ENCODE results near the gene HMGCS1. TPM values are rescaled to one million over a fixed set of nuclear protein-coding genes. Genes with fewer than 3 reads are reported as not detected.

HMGCS1 gene
- total and polyA plus RNA-seq, 2 experiments from 2014 or later = 6.2 to 10.4 TPM

DNA sequence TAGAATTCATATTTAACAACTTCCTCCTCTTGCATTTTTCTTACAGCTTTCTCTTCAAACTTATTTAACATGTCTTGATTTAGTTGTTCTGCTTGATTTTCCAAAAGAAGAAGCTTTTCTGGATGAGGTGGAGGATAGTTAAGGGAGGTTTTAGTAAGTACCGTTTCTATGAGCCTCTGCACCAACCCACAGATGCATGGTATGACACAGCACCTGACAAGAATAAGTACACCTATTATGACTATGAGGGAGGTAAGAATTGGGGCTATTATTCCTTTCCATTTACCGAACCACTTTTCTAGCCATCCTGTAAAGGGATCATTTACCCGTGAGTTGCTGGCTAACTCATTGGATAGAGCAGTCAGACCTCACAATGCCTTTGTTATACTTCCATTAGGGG is 2.5 kb upstream of the HMGCS1 start:
- Histone ChIP-seq H3K36me3 (ENCODE audit: low read depth) (no peaks in the 10 kb centered on the region), H3K9ac (no peak overlapping the region), H3K4me3 (no peak overlapping the region), H4K20me1 (ENCODE audit: insufficient read depth) (no peaks in the 10 kb centered on the region), H3K79me2 (ENCODE audit: insufficient read depth) (peaks cover 24% of the 10 kb centered on the region), H2AFZ (no peak overlapping the region), H3K9me2 (ENCODE audit: insufficient read depth) (no peaks in the 10 kb centered on the region), H3F3A (ENCODE audit: insufficient read depth) (peaks cover 6% of the 10 kb centered on the region; the same call in 1 of the 2 replicates), H3K27ac (no peak overlapping the region), H3K4me2 (ENCODE audit: unreplicated experiment) (no peak overlapping the region), H3K9me3 (ENCODE audit: low read depth) (no peaks in the 10 kb centered on the region), H3K4me1 (ENCODE audit: insufficient read depth) (peaks cover 13% of the 10 kb centered on the region; the same call in 1 of the 2 replicates), H3K27me3 (replicated peaks; ENCODE audit: insufficient read depth) (no peaks in the 10 kb centered on the region)
- TF ChIP-seq EZH2 (IDR thresholded peaks at IDR 0.05; ENCODE audit: insufficient read depth, poor library complexity, severe bottlenecking) (no peak), EZH2phosphoT487 (IDR thresholded peaks at IDR 0.05; ENCODE audit: insufficient read depth, low read depth) (no peak)
- in situ Hi-C loops (cut with MboI) = no loop called here
- 93 to 95% methylated on average over 3 of the region's 3 CpGs for WGBS, 2 experiments (ENCODE audit: low coverage in 1 of 2, low lambda C conversion rate in 2 of 2, missing lambda C conversion rate in 2 of 2)
- no peak for DNase-seq

DNA sequence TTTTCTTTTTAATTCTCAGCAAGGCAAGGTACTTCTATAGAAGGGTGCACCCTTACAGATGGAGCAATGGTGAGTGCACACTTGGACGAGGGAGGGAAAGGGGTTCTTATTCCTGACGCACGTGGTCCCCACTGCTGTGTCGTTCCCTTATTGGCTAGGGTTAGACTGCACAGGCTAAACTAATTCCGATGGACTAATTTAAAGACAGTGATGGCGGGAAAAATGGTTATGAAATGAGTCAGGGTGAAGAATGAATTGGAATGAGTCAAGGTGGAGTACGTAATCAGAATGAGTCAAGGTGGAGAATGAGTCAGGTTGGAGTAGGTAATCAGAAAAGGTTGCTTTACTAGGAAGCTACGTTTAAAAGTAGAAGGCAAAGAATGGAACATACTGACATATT is 2.1 kb upstream of the HMGCS1 start:
- TF ChIP-seq EZH2phosphoT487 (IDR thresholded peaks at IDR 0.05; ENCODE audit: insufficient read depth, low read depth) (no peak), EZH2 (IDR thresholded peaks at IDR 0.05; ENCODE audit: insufficient read depth, poor library complexity, severe bottlenecking) (no peak)
- Histone ChIP-seq H3K27me3 (replicated peaks; ENCODE audit: insufficient read depth) (no peaks in the 10 kb centered on the region), H3K4me1 (ENCODE audit: insufficient read depth) (peaks cover 13% of the 10 kb centered on the region; the same call in 1 of the 2 replicates), H3K36me3 (ENCODE audit: low read depth) (no peaks in the 10 kb centered on the region), H3K79me2 (ENCODE audit: insufficient read depth) (peaks cover 28% of the 10 kb centered on the region), H3K9ac (no peak overlapping the region), H4K20me1 (ENCODE audit: insufficient read depth) (no peaks in the 10 kb centered on the region), H3F3A (ENCODE audit: insufficient read depth) (peaks cover 6% of the 10 kb centered on the region; the same call in 1 of the 2 replicates), H3K4me2 (ENCODE audit: unreplicated experiment) (no peak overlapping the region), H2AFZ (no peak overlapping the region), H3K4me3 (no peak overlapping the region), H3K9me2 (ENCODE audit: insufficient read depth) (no peaks in the 10 kb centered on the region), H3K9me3 (ENCODE audit: low read depth) (no peaks in the 10 kb centered on the region), H3K27ac (no peak overlapping the region)
- 79 to 81% methylated on average over 8 of the region's 8 CpGs for WGBS, 2 experiments (ENCODE audit: low coverage in 1 of 2, low lambda C conversion rate in 2 of 2, missing lambda C conversion rate in 2 of 2)
- peak; percentile 71 for DNase-seq
- in situ Hi-C loops (cut with MboI) = no loop called here

DNA sequence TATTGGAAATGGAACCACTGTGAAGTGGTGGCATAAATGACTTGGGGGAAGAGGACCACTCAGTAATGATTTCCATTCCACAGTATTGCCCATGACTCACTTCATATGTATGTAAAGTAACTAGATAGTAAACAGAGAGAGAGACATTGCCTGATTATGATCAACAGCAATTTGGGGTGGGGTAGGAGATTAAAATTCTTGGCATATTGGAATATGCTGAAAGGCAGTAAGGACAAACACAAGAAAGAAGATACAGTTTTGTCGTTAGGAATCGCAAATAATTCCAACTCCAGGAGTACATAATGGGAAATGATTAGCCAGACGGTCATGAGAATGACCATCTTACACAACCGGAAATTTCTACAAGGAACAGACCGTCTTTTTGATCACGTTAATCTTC is 1.5 kb upstream of the HMGCS1 start:
- in situ Hi-C loops (cut with MboI) = no loop called here
- Histone ChIP-seq H3K36me3 (ENCODE audit: low read depth) (no peaks in the 10 kb centered on the region), H3K4me1 (ENCODE audit: insufficient read depth) (peaks cover 13% of the 10 kb centered on the region; the same call in 1 of the 2 replicates), H3K9ac (no peak overlapping the region), H3K9me2 (ENCODE audit: insufficient read depth) (no peaks in the 10 kb centered on the region), H3K4me2 (ENCODE audit: unreplicated experiment) (no peak overlapping the region), H2AFZ (peak overlapping the region; percentile 98; the same call in 1 of the 2 replicates), H3F3A (ENCODE audit: insufficient read depth) (peaks cover 6% of the 10 kb centered on the region; the same call in 1 of the 2 replicates), H3K4me3 (no peak overlapping the region), H3K79me2 (ENCODE audit: insufficient read depth) (peaks cover 33% of the 10 kb centered on the region), H3K27me3 (replicated peaks; ENCODE audit: insufficient read depth) (no peaks in the 10 kb centered on the region), H3K9me3 (ENCODE audit: low read depth) (no peaks in the 10 kb centered on the region), H4K20me1 (ENCODE audit: insufficient read depth) (no peaks in the 10 kb centered on the region), H3K27ac (no peak overlapping the region)
- 95 to 97% methylated on average over 6 of the region's 6 CpGs for WGBS, 2 experiments (ENCODE audit: low coverage in 1 of 2, low lambda C conversion rate in 2 of 2, missing lambda C conversion rate in 2 of 2)
- TF ChIP-seq EZH2 (IDR thresholded peaks at IDR 0.05; ENCODE audit: insufficient read depth, poor library complexity, severe bottlenecking) = no peak
- no peak for DNase-seq

DNA sequence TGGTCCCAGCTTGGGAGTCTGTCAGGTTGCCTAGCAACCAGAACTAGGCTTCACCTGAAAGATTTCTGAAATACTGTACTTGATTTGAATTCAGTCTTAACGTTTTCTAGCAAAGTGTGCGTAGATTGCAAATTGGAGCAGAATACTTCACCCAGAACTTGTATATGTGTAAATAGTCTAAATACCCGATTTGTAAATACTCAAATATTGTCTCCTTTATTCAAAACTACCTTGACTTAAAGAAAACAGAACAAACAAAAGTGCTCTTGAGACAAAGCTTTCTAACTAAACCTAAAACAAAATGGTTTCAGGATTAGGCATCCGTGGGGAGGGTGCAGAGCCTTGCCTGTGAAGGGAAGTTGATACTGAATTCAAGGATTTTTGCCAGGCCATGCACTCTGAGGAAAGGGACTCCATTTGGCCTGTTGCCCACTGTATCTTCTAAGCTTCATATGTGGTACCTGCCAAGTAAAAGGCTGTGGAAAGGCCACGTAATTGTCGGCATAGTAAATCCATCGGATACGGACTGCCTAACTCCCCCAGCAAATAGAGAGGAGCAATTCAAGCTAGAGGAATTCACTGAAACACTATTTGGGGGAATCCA is 744 bp upstream of the HMGCS1 start:
- Histone ChIP-seq H3K9ac (peak overlapping the region; percentile 76), H3K27me3 (replicated peaks; ENCODE audit: insufficient read depth) (no peaks in the 10 kb centered on the region), H3K79me2 (ENCODE audit: insufficient read depth) (peaks cover 41% of the 10 kb centered on the region), H3F3A (ENCODE audit: insufficient read depth) (peaks cover 6% of the 10 kb centered on the region; the same call in 1 of the 2 replicates), H3K9me2 (ENCODE audit: insufficient read depth) (no peaks in the 10 kb centered on the region), H3K4me2 (ENCODE audit: unreplicated experiment) (peak overlapping the region; percentile 85), H3K36me3 (ENCODE audit: low read depth) (no peaks in the 10 kb centered on the region), H2AFZ (peak overlapping the region; percentile 98), H4K20me1 (ENCODE audit: insufficient read depth) (no peaks in the 10 kb centered on the region), H3K4me1 (ENCODE audit: insufficient read depth) (peaks cover 13% of the 10 kb centered on the region; the same call in 1 of the 2 replicates), H3K9me3 (ENCODE audit: low read depth) (no peaks in the 10 kb centered on the region), H3K27ac (peak overlapping the region; percentile 79), H3K4me3 (peak overlapping the region; percentile 74)
- WGBS, 2 experiments (ENCODE audit: low coverage in 1 of 2, low lambda C conversion rate in 2 of 2, missing lambda C conversion rate in 2 of 2) = 37 to 38% methylated on average over 8 of the region's 8 CpGs
- TF ChIP-seq EZH2 (IDR thresholded peaks at IDR 0.05; ENCODE audit: insufficient read depth, poor library complexity, severe bottlenecking) = no peak
- no peak for TF ChIP-seq EZH2phosphoT487 (IDR thresholded peaks at IDR 0.05; ENCODE audit: insufficient read depth, low read depth)
- in situ Hi-C loops (cut with MboI) = no loop called here
- peak; percentile 30 for DNase-seq

All from GM23248 (cell line).